A375 (cell line): ENCODE results near the gene ATXN7L1. TPM values are rescaled to one million over a fixed set of nuclear protein-coding genes. Genes with fewer than 3 reads are reported as not detected.

Source experiments
- total RNA-seq: library from RNA; depleted of rRNA; stranded (reverse); fragments of >200 nt; shearing (Covaris generic); gene quantifications from 2 replicates; pipeline ENCODE4 v1.2.3, GENCODE V29; 2014; rRNA removed

Gene ATXN7L1
- 4.6 and 6.5 TPM in 2 replicates for total RNA-seq

DNA sequence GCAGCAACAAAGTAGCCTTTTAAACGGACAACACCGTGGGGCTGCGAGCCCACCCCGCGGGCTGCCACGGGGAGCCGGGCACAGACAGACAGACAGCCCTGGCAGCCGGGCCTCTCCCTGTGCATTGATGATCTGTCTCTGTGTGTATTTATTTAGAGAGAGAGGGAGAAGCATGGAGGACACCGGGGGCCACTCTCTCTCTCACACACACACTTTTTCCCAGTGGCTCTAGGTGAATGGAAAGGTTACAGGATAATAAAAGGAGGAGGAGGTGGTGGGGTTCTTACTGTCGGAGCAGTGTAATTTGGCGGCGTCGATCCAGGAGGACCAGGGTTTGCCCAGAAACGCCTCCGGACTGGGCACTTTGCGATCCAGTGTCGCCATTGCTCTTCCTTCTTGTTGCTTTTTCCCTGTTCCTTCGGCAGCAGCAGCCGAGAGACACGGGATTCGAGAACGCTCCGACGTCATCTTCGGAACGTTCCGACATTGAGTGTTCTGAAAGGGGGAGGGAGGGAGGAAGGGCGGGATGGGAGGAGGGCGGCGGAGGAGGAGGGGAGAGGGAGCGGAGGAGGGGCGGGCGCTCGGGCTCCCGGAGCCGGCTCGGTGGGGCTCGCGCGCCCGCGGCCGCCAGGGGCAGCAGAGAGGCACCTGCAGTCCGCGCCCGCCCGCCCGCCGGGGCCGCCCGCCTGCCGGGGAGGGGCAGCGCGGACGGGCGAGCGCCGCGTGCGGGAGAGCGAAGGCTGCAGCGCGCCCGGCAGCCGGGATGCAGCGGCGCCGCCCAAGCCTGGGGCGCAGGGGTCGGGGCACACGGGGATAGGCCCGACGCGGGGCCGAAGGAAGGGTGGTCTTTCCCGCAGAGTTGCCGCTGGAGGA is at the start of gene ATXN7L1:
Gene ATXN7L1, minus strand, starts transcription at position 509 of the 873 bp plus-strand sequence. Its CDS starts 41 bp downstream, at position 468.

DNA sequence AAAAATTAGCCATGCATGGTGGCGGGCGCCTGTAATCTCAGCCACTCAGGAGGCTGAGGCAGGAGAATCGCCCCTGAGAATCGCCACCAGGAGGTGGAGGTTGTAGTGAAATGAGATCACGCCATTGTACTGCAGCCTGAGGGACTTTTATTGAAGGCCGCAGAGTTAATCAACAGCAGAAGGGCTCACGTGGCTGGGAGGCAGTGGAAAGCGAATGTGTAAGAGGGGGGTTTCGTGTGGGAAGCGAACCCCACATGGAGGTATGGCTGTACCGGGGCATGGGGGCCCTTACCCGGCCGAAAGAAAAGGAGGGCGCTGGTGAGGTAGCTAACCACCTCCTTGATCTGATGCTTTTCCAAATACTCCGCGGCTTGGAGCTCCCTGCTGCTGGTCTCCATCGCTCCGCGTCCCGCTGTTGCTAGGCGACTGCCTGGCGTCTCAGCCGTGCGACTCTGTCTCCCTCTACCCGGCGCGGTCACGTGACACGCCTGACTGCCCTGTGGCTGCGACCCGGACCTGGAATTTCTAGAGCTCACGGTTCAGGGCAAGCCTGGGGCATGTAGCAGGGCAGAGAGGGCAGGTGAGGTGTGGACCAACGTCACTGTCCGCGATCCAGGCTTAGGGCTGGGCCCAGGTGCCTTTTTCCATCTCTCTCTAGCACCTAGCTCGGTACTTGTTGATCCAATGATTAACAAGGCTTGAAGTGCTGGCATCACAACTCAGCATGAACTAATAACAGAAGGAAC is 295.2 kb downstream of the ATXN7L1 start, which contains the start of gene EFCAB10:
Gene EFCAB10, minus strand, starts transcription at position 428 of the 746 bp plus-strand sequence. Its CDS starts 30 bp downstream, at position 398.

Other genes starting within 250 kb of the ATXN7L1 start
- gene CDHR3, start 86.7 kb upstream of the ATXN7L1 start, total RNA-seq, result 0.69 and 0.98 TPM in 2 replicates
- gene SYPL1, start 235.7 kb upstream of the ATXN7L1 start, total RNA-seq, result 18.1 and 18.6 TPM in 2 replicates